GM10266 (cell line): Measurements from ENCODE around the gene SRGAP1.
"Not testable (repeated sequence)": the region's sequence is repeated elsewhere in the genome, so short reads cannot be mapped to it uniquely, and the experiment has no call there.

Experiments used
- DNase-seq: peaks from one replicate; pipeline ENCODE4 v3.0.0; 2012; ENCODE audit errors: extremely low spot score
- CTCF ChIP-seq: IDR thresholded peaks from 2 replicates; pipeline ENCODE4 v1.5.1; 2012; ENCODE audit warnings: mild to moderate bottlenecking, low read depth; ENCODE audit not compliant: control insufficient read depth, insufficient read depth; ENCODE audit errors: missing control alignments

SRGAP1 gene

GRCh38 chr12:64063121-64063520 is 218.6 kb downstream of the SRGAP1 start:
- no peak for TF ChIP-seq CTCF
- DNase-seq = no peak

- no peak for DNase-seq
- TF ChIP-seq CTCF = no peak
These were observed 219.7 kb downstream of the SRGAP1 start for GRCh38 chr12:64064240-64064639.

- no peak for TF ChIP-seq CTCF
These were observed 220.2 kb downstream of the SRGAP1 start for GRCh38 chr12:64064706-64065105.

GRCh38 chr12:64065881-64066451 is 221.5 kb downstream of the SRGAP1 start:
- no peak for TF ChIP-seq CTCF
- no peak for DNase-seq

More at GRCh38 chr12:64064706-64065105, 220.2 kb downstream of the SRGAP1 start:
- DNase-seq = no peak

- DNase-seq = no peak
- no peak for TF ChIP-seq CTCF
These were observed 222.3 kb downstream of the SRGAP1 start for GRCh38 chr12:64066776-64067175.

- no peak for DNase-seq
- TF ChIP-seq CTCF = no peak
These were observed 226.0 kb downstream of the SRGAP1 start for GRCh38 chr12:64070454-64070853.

DNA sequence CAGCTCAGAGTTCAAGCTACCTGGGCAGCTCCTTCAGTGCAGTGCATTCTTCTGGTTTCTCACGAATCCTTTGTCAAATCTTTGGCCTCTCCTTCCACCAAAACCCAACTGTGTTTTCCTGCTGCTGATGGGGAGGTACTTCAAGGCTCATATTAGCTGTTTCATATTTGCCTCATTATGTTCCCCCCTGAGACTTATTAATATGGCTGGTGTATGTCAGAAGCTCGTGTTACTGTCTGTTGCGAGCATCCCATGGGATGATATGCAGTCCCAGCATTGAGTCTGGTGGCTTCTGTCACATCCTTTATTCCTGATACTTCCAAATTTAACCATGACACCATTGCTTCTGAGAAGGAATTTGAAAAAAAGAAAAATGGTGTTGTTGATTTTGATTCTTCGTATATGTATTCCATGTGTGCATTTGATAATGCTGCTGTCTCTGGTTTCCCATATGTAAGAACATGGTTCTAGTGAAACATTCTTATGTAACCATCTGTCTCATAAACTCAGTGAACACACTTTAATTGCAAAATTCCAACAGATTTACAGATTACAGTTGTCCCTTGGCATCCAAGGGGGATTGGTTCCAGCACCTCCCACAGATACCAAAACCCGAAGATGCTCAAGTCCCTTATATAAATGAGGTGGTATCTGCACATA is 228.5 kb downstream of the SRGAP1 start:
- DNase-seq = no peak
- no peak for TF ChIP-seq CTCF

- not testable (repeated sequence) for DNase-seq
These were observed 232.1 kb downstream of the SRGAP1 start for GRCh38 chr12:64076565-64076964.
